HepG2 (cell line): ENCODE measurements around the gene BYSL. TPM values are rescaled to one million over a fixed set of nuclear protein-coding genes. Genes with fewer than 3 reads are reported as not detected.

Experiments
- CEBPG ChIP-seq: IDR thresholded peaks from 2 replicates; pipeline ENCODE4 v1.6.1; 2016
- CENPX ChIP-seq: sonication (generic); formaldehyde crosslinking; IDR thresholded peaks from 2 replicates; pipeline ENCODE4 v1.9.0; 2021; ENCODE audit warnings: mild to moderate bottlenecking, missing genetic modification reagents, moderate library complexity
- ETV5 ChIP-seq: IDR thresholded peaks from 2 replicates; pipeline ENCODE4 v1.6.1; 2018; ENCODE audit warnings: missing biosample characterization, missing genetic modification reagents, inconsistent platforms, borderline replicate concordance
- GABPA ChIP-seq, 2 experiments: IDR thresholded peaks; 2 replicates each; pipeline ENCODE4 v1.6.1; 2011 to 2016; ENCODE audit warnings: low read depth in 2 of 2, low read length in 1 of 2, missing biosample characterization in 1 of 2, missing genetic modification characterization in 1 of 2
- HNRNPLL ChIP-seq: fragments of 200-400 bp; formaldehyde crosslinking; IDR thresholded peaks from 2 replicates; pipeline ENCODE4 v1.6.1; 2017; ENCODE audit warnings: mild to moderate bottlenecking, low read depth, low read length; ENCODE audit not compliant: poor library complexity, severe bottlenecking
- HOXA3 ChIP-seq: sonication (generic); formaldehyde crosslinking; IDR thresholded peaks from 2 replicates; pipeline ENCODE4 v1.5.0; 2020; ENCODE audit warnings: missing genetic modification reagents
- JDP2 ChIP-seq: sonication (generic); formaldehyde crosslinking; IDR thresholded peaks from 2 replicates; pipeline ENCODE4 v1.8.1; 2022; ENCODE audit warnings: missing genetic modification reagents, borderline replicate concordance
- MAFG ChIP-seq: sonication (generic); formaldehyde crosslinking; IDR thresholded peaks from 2 replicates; pipeline ENCODE4 v1.5.1; 2020; ENCODE audit warnings: mild to moderate bottlenecking, missing genetic modification reagents
- NFATC3 ChIP-seq: sonication (generic); formaldehyde crosslinking; IDR thresholded peaks from 2 replicates; pipeline ENCODE4 v1.5.1; 2020; ENCODE audit warnings: mild to moderate bottlenecking, missing genetic modification reagents
- NR2F1 ChIP-seq, 2 experiments: fragments of 450-650 bp in 1 of 2; formaldehyde crosslinking in 1 of 2; IDR thresholded peaks; 2 replicates each; pipeline versions ENCODE4 v1.5.0 to v1.6.1; 2016 to 2020; ENCODE audit warnings: mild to moderate bottlenecking in 1 of 2, missing compliant biosample characterization in 1 of 2, missing genetic modification reagents in 1 of 2, moderate library complexity in 1 of 2
- NR2F6 ChIP-seq, 2 experiments: IDR thresholded peaks; 2 replicates each; pipeline ENCODE4 v1.6.1; 2016; ENCODE audit warnings: antibody characterized with exemption in 1 of 2, mild to moderate bottlenecking in 1 of 2
- RARA ChIP-seq: IDR thresholded peaks from 2 replicates; pipeline ENCODE4 v1.6.1; 2016; ENCODE audit warnings: missing genetic modification reagents, missing compliant biosample characterization
- SOX13 ChIP-seq, 3 experiments: fragments of 450-650 bp in 1 of 3; sonication (generic) in 1 of 3; formaldehyde crosslinking in 1 of 3; IDR thresholded peaks in 2 of 3; conservative IDR thresholded peaks in 1 of 3; 2 replicates each; pipeline versions ENCODE4 v1.5.0 to v1.6.1; 2016 to 2020; ENCODE audit warnings: antibody characterized with exemption in 1 of 3, mild to moderate bottlenecking in 1 of 3, missing compliant biosample characterization in 1 of 3, missing genetic modification reagents in 1 of 3, moderate library complexity in 1 of 3
- ZNF547 ChIP-seq: sonication (generic); formaldehyde crosslinking; IDR thresholded peaks from 2 replicates; pipeline ENCODE4 v1.5.1; 2020; ENCODE audit warnings: mild to moderate bottlenecking, missing genetic modification reagents
- ZNF550 ChIP-seq: sonication (generic); formaldehyde crosslinking; IDR thresholded peaks from 2 replicates; pipeline ENCODE4 v1.4.0; 2020; ENCODE audit warnings: mild to moderate bottlenecking, missing genetic modification reagents, borderline replicate concordance
- polyA plus RNA-seq, 8 experiments: library from polyadenylated mRNA; depleted of rRNA in 3 of 8; stranded (reverse) in 7 of 8; unstranded in 1 of 8; fragments of >200 nt; fragmentation: Illumina TruSeq in 4 of 8; extraction: Trizol in 4 of 8; gene quantifications; 2 replicates each; pipeline versions ENCODE4 v1.2.1 to v1.2.3, GENCODE V29; 2011 to 2016; ENCODE audit warnings: low read depth in 4 of 8, missing spikeins in 1 of 8, mixed read lengths in 1 of 8; ENCODE audit not compliant: insufficient read depth in 1 of 8
- total RNA-seq, 5 experiments: library from RNA; depleted of rRNA; stranded (reverse); fragments of >200 nt; fragmentation: Illumina TruSeq; extraction: Trizol; gene quantifications; 2 replicates each; pipeline ENCODE4 v1.2.3, GENCODE V29; 2016; ENCODE audit warnings: low read depth in 1 of 5
- TF ChIP-seq, protein P1 (sequence below): sonication (generic); formaldehyde crosslinking; IDR thresholded peaks from 2 replicates; pipeline ENCODE4 v1.9.0; 2021; ENCODE audit warnings: missing genetic modification reagents, borderline replicate concordance
- TF ChIP-seq, protein P2 (sequence below): sonication (generic); formaldehyde crosslinking; conservative IDR thresholded peaks from 2 replicates; pipeline ENCODE4 v1.4.0; 2020; ENCODE audit warnings: missing genetic modification reagents
- TF ChIP-seq, protein P3 (sequence below): sonication (generic); formaldehyde crosslinking; IDR thresholded peaks from 2 replicates; pipeline ENCODE4 v1.8.0; 2022; ENCODE audit warnings: missing genetic modification reagents, mild to moderate bottlenecking, borderline replicate concordance

Gene BYSL
- total and polyA plus RNA-seq, 2 of the 13 experiments (the other 11 are each of a cell fraction or from before 2014, with no cell fraction given), result 27.9 to 28.6 TPM

DNA sequence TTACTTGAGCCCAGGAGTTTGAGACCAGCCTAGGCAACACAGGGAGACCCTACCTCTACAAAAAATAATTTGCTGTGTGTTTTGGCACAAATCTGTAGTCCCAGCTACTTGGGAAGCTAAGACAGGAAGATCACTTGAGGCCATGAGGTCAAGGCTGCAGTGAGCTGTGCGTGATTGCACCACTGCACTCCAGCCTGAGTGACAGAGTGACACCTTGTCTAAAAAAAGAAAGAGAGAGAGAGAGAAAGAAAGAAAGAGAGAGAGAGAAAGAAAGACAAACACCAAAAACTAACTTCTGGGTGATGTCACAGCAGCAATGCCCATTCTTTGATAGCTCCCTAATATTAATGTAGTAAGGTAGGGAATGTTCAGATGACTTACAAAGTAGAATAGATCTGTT lies 46.6 kb upstream of the BYSL start (continued):
- TF ChIP-seq ZNF550 (no peak), GABPA (IDR thresholded peaks at IDR 0.05; ENCODE audit: low read depth, low read length) (no peak), GABPA (CRISPR knock-in tag; IDR thresholded peaks at IDR 0.05; ENCODE audit: low read depth) (no peak), ETV5 (CRISPR knock-in tag) (no peak), CEBPG (CRISPR knock-in tag) (0 out of 2 replicates have a peak, but pooled peaks have one; percentile 11), NR2F1 (CRISPR knock-in tag; IDR thresholded peaks at IDR 0.05) (peak in 1 of 2 experiments; percentile 34; a peak in 1 of 4 replicates), JDP2 (no peak), ZNF547 (CRISPR knock-in tag) (no peak), NR2F6 (IDR thresholded peaks at IDR 0.05) (peak; percentile 35; the same call in 1 of the 2 replicates), NR2F6 (CRISPR knock-in tag; IDR thresholded peaks at IDR 0.05) (0 out of 2 replicates have a peak, but pooled peaks have one; percentile 31), SOX13 (IDR thresholded peaks at IDR 0.05) (no peak), SOX13 (CRISPR knock-in tag; conservative IDR thresholded peaks at IDR 0.05 in 1 of 2, IDR thresholded peaks at IDR 0.05 in 1 of 2) (0 out of 4 replicates have a peak, but pooled peaks of 1 of the 2 experiments have one; percentile 19), NFATC3 (CRISPR knock-in tag) (no peak), RARA (CRISPR knock-in tag) (0 out of 2 replicates have a peak, but pooled peaks have one; percentile 20), HNRNPLL (no peak), CENPX (CRISPR knock-in tag) (no peak), HOXA3 (no peak), MAFG (no peak)
- TF ChIP-seq, protein P1, sequence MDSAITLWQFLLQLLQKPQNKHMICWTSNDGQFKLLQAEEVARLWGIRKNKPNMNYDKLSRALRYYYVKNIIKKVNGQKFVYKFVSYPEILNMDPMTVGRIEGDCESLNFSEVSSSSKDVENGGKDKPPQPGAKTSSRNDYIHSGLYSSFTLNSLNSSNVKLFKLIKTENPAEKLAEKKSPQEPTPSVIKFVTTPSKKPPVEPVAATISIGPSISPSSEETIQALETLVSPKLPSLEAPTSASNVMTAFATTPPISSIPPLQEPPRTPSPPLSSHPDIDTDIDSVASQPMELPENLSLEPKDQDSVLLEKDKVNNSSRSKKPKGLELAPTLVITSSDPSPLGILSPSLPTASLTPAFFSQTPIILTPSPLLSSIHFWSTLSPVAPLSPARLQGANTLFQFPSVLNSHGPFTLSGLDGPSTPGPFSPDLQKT (CRISPR knock-in tag), result no peak
- TF ChIP-seq, protein P2, sequence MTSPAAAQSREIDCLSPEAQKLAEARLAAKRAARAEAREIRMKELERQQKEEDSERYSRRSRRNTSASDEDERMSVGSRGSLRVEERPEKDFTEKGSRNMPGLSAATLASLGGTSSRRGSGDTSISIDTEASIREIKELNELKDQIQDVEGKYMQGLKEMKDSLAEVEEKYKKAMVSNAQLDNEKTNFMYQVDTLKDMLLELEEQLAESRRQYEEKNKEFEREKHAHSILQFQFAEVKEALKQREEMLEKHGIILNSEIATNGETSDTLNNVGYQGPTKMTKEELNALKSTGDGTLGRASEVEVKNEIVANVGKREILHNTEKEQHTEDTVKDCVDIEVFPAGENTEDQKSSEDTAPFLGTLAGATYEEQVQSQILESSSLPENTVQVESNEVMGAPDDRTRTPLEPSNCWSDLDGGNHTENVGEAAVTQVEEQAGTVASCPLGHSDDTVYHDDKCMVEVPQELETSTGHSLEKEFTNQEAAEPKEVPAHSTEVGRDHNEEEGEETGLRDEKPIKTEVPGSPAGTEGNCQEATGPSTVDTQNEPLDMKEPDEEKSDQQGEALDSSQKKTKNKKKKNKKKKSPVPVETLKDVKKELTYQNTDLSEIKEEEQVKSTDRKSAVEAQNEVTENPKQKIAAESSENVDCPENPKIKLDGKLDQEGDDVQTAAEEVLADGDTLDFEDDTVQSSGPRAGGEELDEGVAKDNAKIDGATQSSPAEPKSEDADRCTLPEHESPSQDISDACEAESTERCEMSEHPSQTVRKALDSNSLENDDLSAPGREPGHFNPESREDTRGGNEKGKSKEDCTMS, result no peak
- TF ChIP-seq, protein P3, sequence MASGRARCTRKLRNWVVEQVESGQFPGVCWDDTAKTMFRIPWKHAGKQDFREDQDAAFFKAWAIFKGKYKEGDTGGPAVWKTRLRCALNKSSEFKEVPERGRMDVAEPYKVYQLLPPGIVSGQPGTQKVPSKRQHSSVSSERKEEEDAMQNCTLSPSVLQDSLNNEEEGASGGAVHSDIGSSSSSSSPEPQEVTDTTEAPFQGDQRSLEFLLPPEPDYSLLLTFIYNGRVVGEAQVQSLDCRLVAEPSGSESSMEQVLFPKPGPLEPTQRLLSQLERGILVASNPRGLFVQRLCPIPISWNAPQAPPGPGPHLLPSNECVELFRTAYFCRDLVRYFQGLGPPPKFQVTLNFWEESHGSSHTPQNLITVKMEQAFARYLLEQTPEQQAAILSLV (CRISPR knock-in tag), result no peak
